Gastrocnemius medialis (tissue), 4 donors: ENCODE results near the gene TLE7.

ENCODE experiments used
- CTCF ChIP-seq, 5 experiments: fragments of 450-650 bp in 3 of 5; fragments of 200-600 bp in 2 of 5; sonication (generic) in 2 of 5; IDR thresholded peaks in 4 of 5; conservative IDR thresholded peaks in 1 of 5; 1 replicate in 4 of 5; 2 replicates in 1 of 5; pipeline ENCODE4 v1.5.1; 2016 to 2019; ENCODE audit warnings: antibody characterized with exemption in 5 of 5, mild to moderate bottlenecking in 3 of 5, moderate library complexity in 3 of 5
- POLR2A ChIP-seq, 2 donors: fragments of 450-650 bp; IDR thresholded peaks; one replicate each; pipeline ENCODE4 v1.6.1; 2017; ENCODE audit warnings: antibody characterized with exemption in 2 of 2, mild to moderate bottlenecking in 2 of 2, moderate library complexity in 2 of 2

- TF ChIP-seq CTCF (IDR thresholded peaks at IDR 0.05 in 4 of 5, conservative IDR thresholded peaks at IDR 0.05 in 1 of 5), result no peak
- TF ChIP-seq POLR2A (IDR thresholded peaks at IDR 0.05), result no peak
These were observed 15.6 kb downstream of the TLE7 start for GRCh38 chr16:71426069-71426879.
